GM23338 (cell line): ENCODE measurements around the gene DPM1. TPM values are rescaled to one million over a fixed set of nuclear protein-coding genes. Genes with fewer than 3 reads are reported as not detected.

Source experiments
- ATAC-seq: fragments of 200-7000 bp; cut with Tn5 transposase; 3 replicates; pipeline ENCODE4 v1.9.1; 2020
- DNase-seq: peaks from one replicate; pipeline ENCODE4 v3.0.0-alpha.2; 2015; ENCODE audit warnings: low spot score
- H2AFZ ChIP-seq: fragments of 200-600 bp; sonication (generic); 2 replicates; pipeline ENCODE4 v1.8.0; 2016; ENCODE audit warnings: antibody characterized with exemption, mild to moderate bottlenecking, moderate library complexity
- H3F3A ChIP-seq: fragments of 200-600 bp; sonication (generic); replicated peaks from 2 replicates; pipeline ENCODE4 v1.8.0; 2017; ENCODE audit warnings: antibody characterized with exemption, mixed run types, low read depth
- H3K27ac ChIP-seq: fragments of 200-600 bp; sonication (generic); 2 replicates; pipeline ENCODE4 v1.6.1; 2016; ENCODE audit warnings: low read depth
- H3K27me3 ChIP-seq: fragments of 200-600 bp; sonication (generic); 2 replicates; pipeline ENCODE4 v1.8.0; 2016; ENCODE audit warnings: mild to moderate bottlenecking, mixed run types, moderate library complexity; ENCODE audit not compliant: insufficient read depth
- H3K36me3 ChIP-seq: fragments of 200-600 bp; sonication (generic); 2 replicates; pipeline ENCODE4 v1.8.0; 2016; ENCODE audit warnings: mild to moderate bottlenecking; ENCODE audit not compliant: insufficient read depth
- H3K4me1 ChIP-seq: fragments of 200-600 bp; sonication (generic); 2 replicates; pipeline ENCODE4 v1.8.0; 2016; ENCODE audit warnings: mild to moderate bottlenecking, moderate library complexity; ENCODE audit not compliant: insufficient read depth
- H3K4me2 ChIP-seq: fragments of 200-600 bp; sonication (generic); 2 replicates; pipeline ENCODE4 v1.7.1; 2017; ENCODE audit warnings: mixed run types
- H3K4me3 ChIP-seq: fragments of 200-600 bp; sonication (generic); 2 replicates; pipeline ENCODE4 v1.6.1; 2016; ENCODE audit warnings: mixed run types
- H3K79me2 ChIP-seq: fragments of 200-600 bp; sonication (generic); replicated peaks from 2 replicates; pipeline ENCODE4 v1.8.0; 2017; ENCODE audit warnings: mild to moderate bottlenecking; ENCODE audit not compliant: insufficient read depth
- H3K9me2 ChIP-seq: fragments of 200-600 bp; sonication (generic); 2 replicates; pipeline ENCODE4 v1.8.0; 2017; ENCODE audit not compliant: insufficient read depth
- H4K20me1 ChIP-seq: fragments of 200-600 bp; sonication (generic); replicated peaks from 2 replicates; pipeline ENCODE4 v1.8.0; 2017; ENCODE audit warnings: mild to moderate bottlenecking; ENCODE audit not compliant: insufficient read depth
- H3K27ac Mint-ChIP-seq: 2 replicates; pipeline ENCODE4 v1.8.0; 2020; ENCODE audit warnings: inconsistent platforms, mild to moderate bottlenecking, moderate library complexity, mixed read lengths
- H3K27me3 Mint-ChIP-seq: 3 replicates; pipeline ENCODE4 v1.8.0; 2022; ENCODE audit warnings: low read depth, mild to moderate bottlenecking, moderate library complexity, mixed read lengths, inconsistent platforms; ENCODE audit not compliant: insufficient read depth, poor library complexity
- H3K36me3 Mint-ChIP-seq: 3 replicates; pipeline ENCODE4 v1.8.0; 2021; ENCODE audit warnings: low read depth, mild to moderate bottlenecking, inconsistent platforms, moderate library complexity, mixed read lengths
- H3K4me1 Mint-ChIP-seq: 3 replicates; pipeline ENCODE4 v1.8.0; 2020; ENCODE audit warnings: mild to moderate bottlenecking, inconsistent platforms, mixed read lengths
- H3K4me3 Mint-ChIP-seq: 3 replicates; pipeline ENCODE4 v1.8.0; 2021; ENCODE audit warnings: moderate library complexity, mild to moderate bottlenecking, inconsistent platforms, mixed read lengths
- H3K9me3 Mint-ChIP-seq: 3 replicates; pipeline ENCODE4 v1.8.0; 2020; ENCODE audit warnings: moderate library complexity, mild to moderate bottlenecking, inconsistent platforms, mixed read lengths
- CREB1 ChIP-seq: fragments of 250-450 bp; sonication (Bioruptor Pico); IDR thresholded peaks from 2 replicates; pipeline ENCODE4 v1.5.0; 2020; ENCODE audit warnings: low read depth, mild to moderate bottlenecking, moderate library complexity
- EZH2phosphoT487 ChIP-seq: fragments of 200-600 bp; sonication (generic); IDR thresholded peaks from one replicate; pipeline ENCODE4 v1.8.1; 2018; ENCODE audit warnings: antibody characterized with exemption; ENCODE audit not compliant: unreplicated experiment
- JUNB ChIP-seq: IDR thresholded peaks from one replicate; pipeline ENCODE4 v1.6.1; 2016; ENCODE audit warnings: antibody characterized with exemption; ENCODE audit not compliant: unreplicated experiment
- NANOG ChIP-seq: IDR thresholded peaks from 2 replicates; pipeline ENCODE4 v1.6.1; 2016; ENCODE audit warnings: antibody characterized with exemption, borderline replicate concordance
- POLR2AphosphoS5 ChIP-seq: IDR thresholded peaks from 2 replicates; pipeline ENCODE4 v1.6.1; 2016; ENCODE audit warnings: antibody characterized with exemption, low read depth
- polyA plus RNA-seq: library from polyadenylated mRNA; unstranded; fragments of >200 nt; fragmentation: Nextera tagmentation; extraction: Ambion mirVana; gene quantifications from 2 replicates; pipeline ENCODE4 v1.2.1, GENCODE V29; 2016
- total RNA-seq: library from RNA; depleted of rRNA; stranded (reverse); fragments of >200 nt; shearing (Covaris generic); gene quantifications from 2 replicates; pipeline ENCODE4 v1.2.3, GENCODE V29; 2014
- TF ChIP-seq, protein P1 (sequence below): IDR thresholded peaks from one replicate; pipeline ENCODE4 v1.6.1; 2018; ENCODE audit warnings: antibody characterized with exemption; ENCODE audit not compliant: unreplicated experiment

Gene DPM1
- total and polyA plus RNA-seq, 2 experiments from 2014 or later: 71.7 to 130 TPM

DNA sequence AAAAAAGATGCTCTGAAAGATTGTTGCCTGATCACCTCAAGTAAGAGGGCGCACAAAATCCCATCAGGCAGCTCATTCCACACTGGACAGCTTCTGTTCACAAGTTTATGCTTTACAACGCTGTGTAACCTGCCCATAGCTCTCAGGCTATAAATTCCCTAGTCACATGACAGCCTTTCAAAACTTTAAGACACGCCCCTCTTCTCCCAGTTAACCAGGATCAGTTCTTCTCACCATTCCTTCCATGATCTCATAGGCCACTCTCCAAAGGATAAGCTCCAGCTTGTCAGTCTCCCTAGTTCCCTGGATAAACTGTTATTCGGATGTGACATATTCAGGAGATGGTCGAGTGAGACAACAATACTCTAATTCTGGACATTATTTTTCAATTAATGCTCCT, 42.1 kb downstream of the DPM1 start:
- Histone ChIP-seq H3K27me3 (no peaks in the 10 kb centered on the region), H3K4me1 (peaks cover 56% of the 10 kb centered on the region), H4K20me1 (peaks cover 96% of the 10 kb centered on the region), H3K27ac (no peak overlapping the region), H3K4me3 (no peak overlapping the region), H3K9me2 (no peaks in the 10 kb centered on the region), H2AFZ (no peak overlapping the region), H3F3A (no peaks in the 10 kb centered on the region), H3K79me2 (peaks cover 100% of the 10 kb centered on the region), H3K4me2 (peak overlapping the region; percentile 13; the same call in 1 of the 2 replicates), H3K36me3 (no peaks in the 10 kb centered on the region; the same call in 1 of the 2 replicates)
- H3K27me3 Mint-ChIP-seq: peaks cover 6% of the 10 kb centered on the region
- peaks cover 46% of the 10 kb centered on the region; the same call in 2 of the 3 replicates for H3K36me3 Mint-ChIP-seq
- ATAC-seq (peak; percentile 42), DNase-seq (peak; percentile 52)
- H3K9me3 Mint-ChIP-seq: no peaks in the 10 kb centered on the region
- peaks cover 61% of the 10 kb centered on the region for H3K4me1 Mint-ChIP-seq
- H3K4me3 Mint-ChIP-seq: no peak overlapping the region
- no peak overlapping the region for H3K27ac Mint-ChIP-seq
- no peak for TF ChIP-seq POLR2AphosphoS5

DNA sequence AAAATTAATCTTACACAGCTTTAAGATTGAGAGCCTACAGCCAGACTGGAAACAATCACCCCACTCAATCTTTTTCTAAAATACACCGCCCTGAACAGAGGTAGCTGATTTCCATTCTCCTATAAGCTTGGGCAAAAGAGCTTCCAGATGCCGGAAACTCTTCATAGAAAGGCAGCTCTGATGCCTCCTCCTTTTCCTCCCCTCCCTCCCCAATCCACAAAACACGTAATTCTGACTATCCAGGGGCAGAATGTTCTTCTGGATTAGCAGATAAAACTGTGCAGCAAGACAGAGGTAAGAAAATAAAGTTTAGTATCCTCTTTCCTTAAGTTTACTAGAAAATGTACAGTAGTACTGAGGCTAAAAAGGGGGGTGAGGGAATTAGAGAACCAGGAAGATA, 42.9 kb downstream of the DPM1 start:
- Mint-ChIP-seq H3K4me3 (no peak overlapping the region), H3K27me3 (peaks cover 6% of the 10 kb centered on the region), H3K36me3 (peaks cover 52% of the 10 kb centered on the region; the same call in 2 of the 3 replicates), H3K4me1 (peaks cover 65% of the 10 kb centered on the region), H3K9me3 (no peaks in the 10 kb centered on the region), H3K27ac (no peak overlapping the region)
- no peak overlapping the region for H3K27ac ChIP-seq
- H3K79me2 ChIP-seq: peaks cover 100% of the 10 kb centered on the region
- no peaks in the 10 kb centered on the region for H3K9me2 ChIP-seq
- H3K4me2 ChIP-seq: 0 out of 2 replicates have a peak overlapping the region, but pooled peaks have one; percentile 2
- ATAC-seq: no peak
- no peaks in the 10 kb centered on the region for H3F3A ChIP-seq
- peaks cover 96% of the 10 kb centered on the region for H4K20me1 ChIP-seq
- H3K27me3 ChIP-seq: no peaks in the 10 kb centered on the region
- no peak for DNase-seq
- TF ChIP-seq NANOG: no peak
- TF ChIP-seq JUNB: no peak
- TF ChIP-seq, protein P1, sequence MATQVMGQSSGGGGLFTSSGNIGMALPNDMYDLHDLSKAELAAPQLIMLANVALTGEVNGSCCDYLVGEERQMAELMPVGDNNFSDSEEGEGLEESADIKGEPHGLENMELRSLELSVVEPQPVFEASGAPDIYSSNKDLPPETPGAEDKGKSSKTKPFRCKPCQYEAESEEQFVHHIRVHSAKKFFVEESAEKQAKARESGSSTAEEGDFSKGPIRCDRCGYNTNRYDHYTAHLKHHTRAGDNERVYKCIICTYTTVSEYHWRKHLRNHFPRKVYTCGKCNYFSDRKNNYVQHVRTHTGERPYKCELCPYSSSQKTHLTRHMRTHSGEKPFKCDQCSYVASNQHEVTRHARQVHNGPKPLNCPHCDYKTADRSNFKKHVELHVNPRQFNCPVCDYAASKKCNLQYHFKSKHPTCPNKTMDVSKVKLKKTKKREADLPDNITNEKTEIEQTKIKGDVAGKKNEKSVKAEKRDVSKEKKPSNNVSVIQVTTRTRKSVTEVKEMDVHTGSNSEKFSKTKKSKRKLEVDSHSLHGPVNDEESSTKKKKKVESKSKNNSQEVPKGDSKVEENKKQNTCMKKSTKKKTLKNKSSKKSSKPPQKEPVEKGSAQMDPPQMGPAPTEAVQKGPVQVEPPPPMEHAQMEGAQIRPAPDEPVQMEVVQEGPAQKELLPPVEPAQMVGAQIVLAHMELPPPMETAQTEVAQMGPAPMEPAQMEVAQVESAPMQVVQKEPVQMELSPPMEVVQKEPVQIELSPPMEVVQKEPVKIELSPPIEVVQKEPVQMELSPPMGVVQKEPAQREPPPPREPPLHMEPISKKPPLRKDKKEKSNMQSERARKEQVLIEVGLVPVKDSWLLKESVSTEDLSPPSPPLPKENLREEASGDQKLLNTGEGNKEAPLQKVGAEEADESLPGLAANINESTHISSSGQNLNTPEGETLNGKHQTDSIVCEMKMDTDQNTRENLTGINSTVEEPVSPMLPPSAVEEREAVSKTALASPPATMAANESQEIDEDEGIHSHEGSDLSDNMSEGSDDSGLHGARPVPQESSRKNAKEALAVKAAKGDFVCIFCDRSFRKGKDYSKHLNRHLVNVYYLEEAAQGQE: no peak
- H3K4me1 ChIP-seq: peaks cover 58% of the 10 kb centered on the region
- H2AFZ ChIP-seq: no peak overlapping the region
- H3K4me3 ChIP-seq: no peak overlapping the region
- H3K36me3 ChIP-seq: no peaks in the 10 kb centered on the region; the same call in 1 of the 2 replicates

DNA sequence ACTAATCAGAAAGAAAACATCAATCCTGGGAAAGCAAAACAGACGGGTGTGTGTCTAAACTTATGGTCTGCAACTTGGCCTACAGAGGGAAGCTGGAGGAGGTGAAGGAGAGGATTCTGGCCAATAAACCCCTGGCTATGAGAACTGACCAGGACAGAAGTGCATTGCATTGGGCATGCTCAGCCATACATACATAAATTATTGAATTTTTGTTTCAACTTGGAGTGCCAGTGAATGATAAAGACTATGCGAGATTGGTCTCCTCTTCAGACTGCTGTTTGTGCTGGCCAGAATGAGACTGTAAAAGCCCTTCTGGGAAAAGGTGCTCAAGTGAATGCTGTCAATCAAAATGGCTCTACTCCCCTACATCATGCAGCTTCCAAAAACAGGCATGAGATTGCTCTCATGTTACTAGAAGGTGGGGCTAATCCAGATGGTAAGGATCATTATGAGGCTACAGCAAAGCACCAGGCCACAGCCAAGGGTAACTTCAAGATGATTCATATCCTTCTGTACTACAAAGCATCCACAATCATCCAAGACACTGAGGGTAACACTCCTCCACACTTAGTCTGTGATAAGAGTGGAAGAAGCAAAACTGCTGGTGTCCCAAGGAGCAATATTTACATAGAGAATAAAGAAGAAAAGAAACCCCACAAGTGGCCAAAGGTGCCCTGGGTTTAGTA, 44.5 kb downstream of the DPM1 start:
- peak overlapping the region; percentile 55; the same call in 1 of the 2 replicates for H3K27ac Mint-ChIP-seq
- Histone ChIP-seq H3F3A (no peaks in the 10 kb centered on the region; the same call in 1 of the 2 replicates), H3K4me3 (no peak overlapping the region), H3K4me1 (peaks cover 66% of the 10 kb centered on the region), H3K36me3 (no peaks in the 10 kb centered on the region; the same call in 1 of the 2 replicates), H3K27me3 (no peaks in the 10 kb centered on the region), H2AFZ (no peak overlapping the region), H3K4me2 (peak overlapping the region; percentile 2; the same call in 1 of the 2 replicates), H4K20me1 (peaks cover 97% of the 10 kb centered on the region), H3K79me2 (peaks cover 100% of the 10 kb centered on the region), H3K27ac (peak overlapping the region; percentile 62; the same call in 1 of the 2 replicates), H3K9me2 (no peaks in the 10 kb centered on the region)
- peaks cover 14% of the 10 kb centered on the region for H3K27me3 Mint-ChIP-seq
- H3K36me3 Mint-ChIP-seq: peaks cover 59% of the 10 kb centered on the region; the same call in 2 of the 3 replicates
- H3K9me3 Mint-ChIP-seq: no peaks in the 10 kb centered on the region
- TF ChIP-seq CREB1 (CRISPR knock-in tag) (no peak), POLR2AphosphoS5 (no peak), EZH2phosphoT487 (no peak), NANOG (no peak)
- H3K4me3 Mint-ChIP-seq: no peak overlapping the region
- ATAC-seq: peak; percentile 28
- H3K4me1 Mint-ChIP-seq: peaks cover 69% of the 10 kb centered on the region
- DNase-seq: no peak
